Stimulated activated CD4-positive, alpha-beta T cell treated with anti-CD3 and anti-CD28 coated beads, Interleukin-1b, Interleukin-23, amount 100 ng/mL, for 48 hours (primary cell): ENCODE measurements around the gene CDKN2AIP.
"Not testable (repeated sequence)": the region's sequence is repeated elsewhere in the genome, so short reads cannot be mapped to it uniquely, and the experiment has no call there.

Experiments used
- DNase-seq: peaks from one replicate; pipeline ENCODE4 v3.0.0-alpha.2; 2020

Gene CDKN2AIP

DNA sequence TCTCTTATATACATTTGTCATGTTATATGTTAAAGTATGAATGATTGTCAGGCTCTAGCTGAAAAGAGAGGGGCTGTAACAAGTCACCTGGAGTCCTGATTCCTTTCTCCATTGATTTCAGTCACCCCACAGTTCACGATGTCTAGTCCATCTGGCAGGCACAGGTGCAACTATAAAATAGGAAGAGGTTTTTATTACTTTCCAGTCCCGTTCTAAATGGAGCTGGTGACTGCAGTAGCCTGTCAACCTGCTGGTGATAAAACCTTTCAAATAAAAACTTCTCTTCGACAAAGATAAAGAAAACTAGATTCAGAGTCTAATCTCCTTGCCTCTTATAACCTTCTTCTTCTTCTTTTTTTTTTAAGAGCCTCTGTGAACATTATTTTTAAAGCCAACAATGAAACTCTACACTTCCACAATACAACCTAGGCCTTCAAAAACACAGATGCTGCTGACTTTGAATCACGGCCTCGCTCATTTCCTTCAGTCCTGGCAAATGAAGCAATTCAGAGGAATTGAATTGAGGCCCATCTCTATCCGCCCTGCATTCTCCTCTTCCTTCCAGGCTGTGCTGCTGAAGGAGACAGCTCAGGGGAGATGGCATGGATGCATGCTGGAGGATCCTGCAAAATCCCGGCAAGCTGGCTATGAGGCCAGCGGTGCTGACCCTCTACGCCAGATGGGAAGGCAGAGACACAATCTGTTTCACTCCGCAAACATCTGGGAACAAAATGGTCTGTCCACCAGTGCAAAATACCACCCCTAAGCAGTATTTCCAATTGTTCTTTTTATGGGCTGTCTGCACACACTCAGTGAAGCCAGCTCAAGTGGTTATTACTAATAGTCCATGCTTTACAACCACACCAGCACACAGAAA is 27.3 kb upstream of the CDKN2AIP start:
- DNase-seq, result no peak

DNA sequence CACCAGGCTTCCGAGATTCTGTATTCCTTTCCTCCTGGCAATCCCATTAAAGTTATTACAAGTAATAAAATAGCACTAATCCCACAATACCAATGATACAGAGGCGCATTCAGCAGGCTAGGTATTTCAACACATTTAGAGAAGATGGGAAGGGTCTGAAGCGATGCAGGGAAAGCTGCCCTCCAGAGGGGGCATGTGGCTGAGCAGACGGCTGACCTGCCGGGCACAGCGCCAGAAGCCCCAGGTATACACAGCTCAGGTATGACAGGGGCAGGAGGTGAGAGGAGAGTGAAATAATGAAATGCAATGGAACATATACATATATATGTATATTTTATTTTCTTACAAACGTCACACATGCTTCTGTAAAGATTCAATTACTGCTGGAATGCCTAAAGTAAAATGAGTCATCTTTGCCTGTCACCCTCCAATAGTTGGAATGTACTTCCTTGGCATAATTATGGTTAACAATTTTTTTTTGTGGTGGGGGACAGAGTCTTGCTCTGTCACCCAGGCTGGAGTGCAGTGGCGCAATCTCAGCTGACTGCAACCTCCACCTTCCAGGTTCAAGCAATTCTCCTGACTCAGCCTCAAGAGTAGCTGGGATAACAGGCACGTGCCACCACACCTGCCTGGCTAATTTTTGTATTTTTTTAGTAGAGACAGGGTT is 21.3 kb upstream of the CDKN2AIP start:
- no peak for DNase-seq

DNA sequence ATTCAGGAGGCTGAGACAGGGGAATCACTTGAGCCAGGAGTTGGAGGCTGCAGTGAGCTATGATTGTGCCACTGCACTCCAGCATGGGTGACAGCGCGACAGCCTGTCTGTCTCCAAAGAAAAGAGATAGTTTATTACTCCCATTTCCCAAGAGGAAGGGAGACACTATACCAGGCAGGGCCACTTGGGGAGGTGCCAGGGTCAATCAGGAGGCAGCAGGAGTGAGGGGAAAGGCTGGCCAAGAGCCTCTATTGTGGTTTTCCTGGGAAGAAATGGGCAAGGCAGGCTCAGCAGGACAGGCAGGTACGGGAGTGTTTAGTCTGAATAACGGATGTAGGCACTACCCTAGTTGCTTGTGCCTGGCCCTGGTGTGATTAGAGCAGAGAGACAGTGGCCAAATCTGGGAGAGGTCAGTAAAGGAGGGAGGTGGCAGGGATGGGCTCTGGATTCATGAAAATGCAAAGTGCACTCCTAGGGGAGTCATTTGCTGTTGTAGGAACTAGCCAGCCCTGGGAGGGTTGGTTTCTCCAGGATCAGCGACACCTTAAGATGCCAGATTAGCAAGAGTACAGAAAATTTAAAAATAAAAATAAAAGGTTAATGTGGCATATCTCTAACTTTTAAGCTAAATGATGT is 20.2 kb upstream of the CDKN2AIP start:
- no peak for DNase-seq

DNA sequence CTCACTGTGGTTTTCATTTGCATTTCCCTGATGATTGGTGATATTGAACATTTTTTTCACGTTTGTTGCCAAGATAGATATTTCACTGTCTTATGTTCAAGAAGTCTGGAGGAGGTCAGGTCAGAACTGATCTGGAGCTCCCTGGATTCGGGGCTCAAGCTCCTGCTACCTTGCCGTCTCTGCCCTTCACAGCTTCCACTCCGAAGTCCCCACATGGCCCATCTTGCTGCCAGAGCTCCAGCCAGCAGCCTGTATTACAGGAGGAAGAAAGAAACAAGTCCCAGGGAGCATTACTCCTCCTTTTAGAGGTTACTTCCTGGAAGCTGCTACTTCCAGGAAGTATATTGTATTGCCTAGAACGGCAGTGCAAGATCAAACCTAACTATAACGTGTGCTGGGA is 17.9 kb upstream of the CDKN2AIP start:
- DNase-seq, result no peak

DNA sequence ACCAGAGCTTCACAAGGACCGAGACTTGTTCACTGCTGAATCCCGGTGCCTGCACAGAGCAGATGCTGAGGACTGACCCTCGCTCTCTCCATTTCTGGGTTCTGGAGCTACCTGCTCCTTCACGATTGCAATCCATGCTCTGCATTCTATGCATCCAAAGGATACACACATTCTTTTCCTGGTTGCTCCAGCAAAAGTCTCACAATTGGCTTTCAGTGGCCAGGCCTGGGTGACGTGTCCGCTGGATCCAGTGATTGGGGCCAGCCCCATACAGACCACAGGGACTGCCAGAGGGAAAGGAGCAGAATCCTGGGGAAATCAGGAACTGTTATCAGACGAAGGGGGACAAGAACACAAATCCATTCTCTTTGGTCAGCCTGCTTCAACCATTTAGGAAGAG is 14.9 kb upstream of the CDKN2AIP start:
- DNase-seq, result no peak

DNA sequence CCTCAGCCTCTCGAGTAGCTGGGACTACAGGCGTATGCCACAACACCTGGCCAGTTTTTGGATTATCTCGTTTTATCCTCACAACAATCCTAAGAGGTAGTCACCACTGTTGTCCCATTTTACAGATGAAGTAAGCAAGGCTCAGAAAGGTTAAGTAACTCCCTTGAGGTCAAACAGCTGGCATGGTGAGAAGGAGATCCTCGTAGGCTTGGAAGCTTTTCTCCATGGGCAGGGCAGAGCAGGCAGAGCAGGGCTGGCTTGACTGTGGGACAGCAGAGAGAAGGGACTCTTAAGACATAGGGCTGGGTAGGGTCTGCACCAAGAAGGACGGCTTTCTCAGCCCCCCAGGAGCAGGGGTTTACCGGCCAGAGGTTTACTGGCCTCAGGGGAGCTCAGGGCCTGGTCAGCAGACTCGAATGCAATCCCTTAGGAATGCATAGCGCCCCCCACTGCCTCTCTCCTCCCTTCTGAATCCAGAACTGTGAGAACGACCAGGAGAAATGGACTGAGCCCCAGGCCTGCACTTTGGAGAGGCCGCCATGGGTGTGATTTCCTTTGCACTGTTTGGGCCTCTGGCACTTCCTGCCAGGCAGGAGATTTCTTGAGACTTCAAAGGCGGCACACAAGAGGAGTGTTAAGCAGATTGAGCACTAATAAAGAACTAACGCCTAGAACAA is 14.0 kb upstream of the CDKN2AIP start:
- DNase-seq, result no peak

DNA sequence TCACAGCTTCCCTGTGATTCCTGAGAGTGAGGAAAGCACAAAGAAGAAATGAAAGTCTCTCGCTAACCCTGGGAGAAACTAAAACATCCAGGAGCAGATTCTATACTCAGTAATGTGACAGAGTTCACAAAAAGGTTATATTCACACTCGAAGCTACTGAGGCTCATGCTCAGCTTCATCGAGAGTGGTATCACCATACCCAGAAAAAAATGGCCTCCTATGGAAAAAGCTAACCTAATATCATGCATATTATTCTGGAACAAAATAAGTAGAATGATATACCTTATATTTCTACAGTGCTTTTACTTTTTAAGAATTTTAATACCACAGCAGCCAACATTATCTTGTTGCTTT is 13.5 kb upstream of the CDKN2AIP start:
- no peak for DNase-seq

DNA sequence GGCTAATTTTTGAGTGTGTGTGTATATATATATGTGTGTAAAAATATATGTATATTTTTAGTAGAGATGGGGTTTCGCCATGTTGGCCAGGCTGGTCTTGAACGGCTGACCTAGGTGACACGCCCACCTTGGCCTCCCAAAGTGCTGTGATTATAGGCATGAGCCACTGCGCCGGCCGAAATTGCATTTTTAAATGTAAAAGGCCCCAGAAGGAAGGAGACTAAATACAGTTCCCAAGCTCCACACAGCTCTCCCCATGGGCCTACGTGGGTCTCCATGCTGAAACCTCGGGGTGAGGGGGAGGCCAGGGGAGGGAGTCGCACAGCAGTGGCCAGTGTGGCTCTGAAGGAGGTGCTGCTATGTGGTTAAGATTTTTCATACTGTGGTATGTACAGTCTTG is 12.8 kb upstream of the CDKN2AIP start:
- DNase-seq, result no peak

DNA sequence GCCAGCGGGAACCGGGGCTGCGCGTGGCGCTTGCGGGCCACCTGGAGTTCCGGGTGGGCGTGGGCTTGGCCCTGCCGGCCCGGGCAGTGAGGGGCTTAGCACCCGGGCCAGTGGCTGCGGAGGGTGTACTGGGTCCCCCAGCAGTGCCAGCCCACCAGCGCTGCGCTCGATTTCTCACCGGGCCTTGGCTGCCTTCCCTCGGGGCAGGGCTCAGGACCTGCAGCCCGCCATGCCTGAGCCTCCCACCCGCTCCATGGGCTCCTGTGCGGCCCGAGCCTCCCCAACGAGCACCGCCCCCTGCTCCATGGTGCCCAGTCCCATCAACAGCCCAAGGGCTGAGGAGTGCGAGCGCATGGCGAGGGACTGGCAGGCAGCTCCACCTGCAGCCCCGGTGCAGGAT is 11.3 kb upstream of the CDKN2AIP start:
- not testable (repeated sequence) for DNase-seq

DNA sequence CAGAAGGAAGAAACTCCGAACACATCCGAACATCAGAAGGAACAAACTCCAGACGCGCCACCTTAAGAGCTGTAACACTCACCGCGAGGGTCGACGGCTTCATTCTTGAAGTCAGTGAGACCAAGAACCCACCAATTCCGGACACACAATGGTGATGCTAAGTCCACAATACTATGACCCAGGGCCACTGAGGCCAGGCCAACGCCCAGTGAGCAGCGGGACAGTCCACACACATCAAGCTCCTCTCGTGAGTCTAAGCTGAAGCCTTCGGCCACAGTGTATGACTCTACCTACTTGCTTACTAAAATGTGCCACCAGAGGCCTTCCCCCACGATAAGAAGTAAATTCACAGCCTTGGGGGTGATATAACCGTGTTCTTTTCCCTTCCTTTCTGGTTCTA is 10.2 kb upstream of the CDKN2AIP start:
- no peak for DNase-seq

DNA sequence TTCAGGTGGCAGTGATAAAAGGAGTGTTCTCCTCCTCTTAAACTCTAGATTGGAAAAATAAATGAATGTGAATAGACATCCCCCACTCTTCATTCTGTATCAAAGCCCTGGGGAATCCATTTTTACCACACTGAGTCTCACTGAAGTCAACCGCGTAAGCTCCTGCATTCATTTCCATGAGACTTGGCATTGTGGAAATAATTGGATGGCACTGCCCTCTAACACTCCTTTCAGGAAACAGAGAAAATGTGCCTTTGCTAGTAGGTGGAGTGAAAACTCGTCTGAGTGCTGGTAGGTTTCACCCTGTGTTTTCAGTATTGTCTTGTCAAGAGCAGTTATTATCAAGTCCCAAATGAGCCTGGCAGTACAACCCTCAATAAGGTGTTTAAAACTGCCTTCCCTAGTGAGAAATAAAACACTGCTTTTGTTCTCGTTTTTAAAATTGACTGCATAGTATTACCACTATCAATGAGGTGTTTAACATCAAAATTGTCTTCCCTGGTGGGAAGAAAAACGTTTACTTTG is 9.7 kb upstream of the CDKN2AIP start:
- DNase-seq, result no peak

DNA sequence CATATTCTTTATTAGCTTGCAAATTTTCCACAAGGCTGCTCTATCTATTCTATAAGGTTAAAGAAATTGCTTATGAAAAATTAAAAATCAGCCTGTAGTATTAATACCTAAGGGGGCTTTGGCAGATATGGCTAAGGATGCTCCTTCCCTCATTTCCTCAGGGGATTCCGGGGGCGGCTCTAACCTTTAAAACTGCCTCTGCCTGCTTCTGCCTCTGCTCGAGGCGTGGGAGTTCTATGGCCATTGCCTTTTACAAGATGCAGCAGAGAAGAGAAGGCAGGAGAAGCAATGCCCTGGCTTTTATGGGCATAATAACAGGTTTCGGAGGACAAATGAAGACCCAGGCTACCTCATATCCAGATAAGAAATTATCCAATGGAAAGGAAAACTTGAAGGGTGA is 8.6 kb upstream of the CDKN2AIP start:
- no peak for DNase-seq

DNA sequence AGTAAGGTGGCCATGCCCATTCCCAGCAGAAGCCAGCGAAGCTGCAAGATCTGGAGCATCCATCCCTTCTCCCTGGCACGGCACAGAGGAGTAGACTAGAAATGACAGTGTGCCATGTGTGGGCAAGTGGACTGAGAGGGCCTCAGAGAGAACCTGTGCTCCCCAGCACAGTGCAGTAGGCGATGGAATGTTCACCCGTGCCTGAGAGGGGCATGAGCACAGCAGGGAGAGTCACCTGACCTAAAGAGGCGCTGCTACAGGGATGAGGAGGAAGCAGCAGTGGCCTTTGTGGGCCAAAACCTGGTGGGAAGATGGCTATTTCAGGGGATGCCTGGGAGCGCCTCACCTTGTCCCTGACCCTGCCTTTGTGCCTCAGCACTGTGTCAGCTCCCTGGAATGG is 8.0 kb upstream of the CDKN2AIP start:
- no peak for DNase-seq

DNA sequence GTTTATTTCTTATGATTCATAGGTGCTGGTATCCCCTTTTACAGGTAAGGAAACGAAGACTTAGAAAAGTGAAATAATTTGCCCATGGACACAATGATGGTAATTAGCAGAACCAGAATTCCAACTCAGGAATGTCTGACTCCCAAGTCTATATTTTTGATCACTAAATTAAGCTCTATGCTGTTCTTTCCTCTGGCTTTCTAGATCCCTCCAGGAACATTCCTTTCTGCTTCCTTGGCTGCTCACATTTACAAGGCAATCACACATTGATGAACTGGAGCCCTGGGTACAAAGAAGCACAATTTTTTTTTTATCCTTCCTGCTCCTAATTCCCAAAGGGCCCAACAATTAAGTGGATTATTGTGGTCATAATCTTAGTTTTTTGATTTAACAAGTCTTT is 7.0 kb upstream of the CDKN2AIP start:
- DNase-seq, result no peak

DNA sequence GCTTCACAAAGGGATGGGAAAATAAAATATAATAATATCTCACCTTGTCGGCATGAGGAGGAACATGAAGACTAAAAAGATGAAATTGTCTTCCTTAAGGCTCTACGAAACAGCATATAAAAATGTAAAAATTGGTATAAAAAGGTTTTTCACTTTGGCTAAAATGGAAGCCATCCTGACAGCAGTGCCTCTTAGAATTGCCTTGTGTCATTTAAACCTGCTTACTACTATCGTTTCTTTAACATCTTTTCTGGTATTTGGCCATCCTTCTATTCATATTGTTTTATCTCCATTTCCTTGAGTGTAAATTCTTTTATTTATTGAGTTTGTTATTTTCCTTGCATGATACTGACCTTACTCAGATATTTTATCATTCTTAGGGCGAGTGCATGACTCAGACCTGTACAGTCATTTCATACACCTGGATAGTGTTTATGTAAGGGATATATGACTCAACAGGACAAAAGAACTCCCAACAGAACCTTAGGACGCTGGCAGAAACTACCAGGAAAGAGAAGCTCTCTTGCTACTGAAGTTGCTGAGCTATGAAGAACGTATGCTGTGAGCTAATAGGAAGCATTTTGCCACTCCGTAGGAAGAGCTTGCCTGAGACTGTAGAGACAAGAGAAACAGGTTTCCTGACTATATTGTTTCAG is 5.8 kb upstream of the CDKN2AIP start:
- DNase-seq, result no peak

DNA sequence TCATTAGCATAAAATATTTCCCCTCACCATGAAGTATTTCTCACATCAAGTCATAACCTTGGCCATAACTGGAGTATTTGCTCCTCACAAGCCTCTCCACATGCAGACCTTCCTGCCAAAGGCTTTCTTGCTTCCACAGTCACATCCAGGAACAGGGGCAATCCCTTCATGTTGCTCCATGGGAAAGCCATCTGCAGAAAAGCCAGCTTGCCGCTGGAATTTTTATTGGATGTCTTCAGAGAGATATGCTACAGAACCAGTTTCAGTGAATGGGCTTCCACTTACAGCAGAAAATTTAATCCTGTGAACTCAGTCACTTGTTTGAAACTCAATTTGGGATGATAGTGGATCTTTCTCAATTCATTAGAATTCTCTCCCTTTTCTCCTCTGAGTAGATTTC is 3.2 kb upstream of the CDKN2AIP start:
- no peak for DNase-seq

DNA sequence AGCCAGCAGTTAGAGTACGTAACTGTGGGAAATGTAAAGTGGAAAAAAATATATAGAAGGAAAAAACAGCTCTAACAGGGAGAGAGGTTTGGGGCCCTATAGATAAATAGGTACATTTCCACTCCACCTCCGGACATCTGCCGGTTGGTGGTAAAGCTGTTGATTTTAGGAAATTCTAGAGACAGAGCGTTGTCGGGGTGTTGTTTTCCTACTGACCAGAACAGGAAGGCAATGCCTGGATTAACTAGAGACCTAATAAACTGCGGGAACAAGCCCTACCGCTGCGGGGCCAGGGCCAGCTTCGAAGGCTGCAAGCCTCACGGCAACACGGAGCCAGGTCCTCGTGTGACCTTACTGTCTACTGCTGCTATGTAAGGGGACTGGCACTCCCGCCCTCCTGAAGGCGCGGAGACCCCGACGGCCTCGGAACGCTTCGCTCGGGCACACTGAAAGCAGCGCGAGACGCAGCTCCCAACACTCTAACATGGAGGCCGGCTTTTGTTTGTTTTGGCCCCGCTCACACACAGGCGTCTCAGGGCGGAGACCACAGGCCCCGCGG is 702 bp upstream of the CDKN2AIP start:
- peak; percentile 42 for DNase-seq

DNA sequence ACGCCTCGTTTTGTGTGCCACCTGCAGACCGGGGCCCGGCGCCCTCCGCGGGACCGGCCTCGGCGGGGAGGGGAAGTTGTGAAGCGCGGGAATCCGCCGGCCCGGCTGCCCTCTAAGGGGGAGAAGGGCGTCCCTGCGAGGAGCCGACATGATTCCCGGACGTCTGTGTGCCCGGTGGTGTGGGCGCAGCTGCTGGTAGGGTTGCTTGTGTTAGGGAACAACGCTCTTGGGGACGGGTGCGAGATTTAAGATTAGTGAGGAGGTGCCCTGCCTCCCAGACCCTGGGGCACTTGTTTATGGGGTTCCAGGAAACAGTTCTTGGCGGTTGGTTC is 627 bp downstream of the CDKN2AIP start:
- DNase-seq, result no peak

DNA sequence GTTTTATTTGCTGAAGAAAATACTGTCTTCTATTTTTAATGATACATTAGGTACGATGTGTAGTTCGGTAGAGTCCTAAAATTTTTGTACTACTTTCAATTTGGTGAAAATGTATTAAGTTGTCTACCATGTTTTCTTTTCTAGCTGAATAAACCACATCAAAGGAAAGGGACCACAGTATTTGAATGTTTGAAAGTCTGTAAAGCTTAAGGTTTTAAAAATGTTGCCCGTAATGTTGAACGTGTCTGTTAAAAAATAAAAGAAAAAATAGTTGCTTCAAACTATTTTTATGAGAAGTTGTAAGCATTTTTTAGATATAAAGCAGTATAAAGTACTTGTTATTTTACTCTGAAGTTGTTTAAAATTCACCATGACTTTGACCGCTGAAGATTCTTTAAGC is 3.2 kb downstream of the CDKN2AIP start:
- no peak for DNase-seq

DNA sequence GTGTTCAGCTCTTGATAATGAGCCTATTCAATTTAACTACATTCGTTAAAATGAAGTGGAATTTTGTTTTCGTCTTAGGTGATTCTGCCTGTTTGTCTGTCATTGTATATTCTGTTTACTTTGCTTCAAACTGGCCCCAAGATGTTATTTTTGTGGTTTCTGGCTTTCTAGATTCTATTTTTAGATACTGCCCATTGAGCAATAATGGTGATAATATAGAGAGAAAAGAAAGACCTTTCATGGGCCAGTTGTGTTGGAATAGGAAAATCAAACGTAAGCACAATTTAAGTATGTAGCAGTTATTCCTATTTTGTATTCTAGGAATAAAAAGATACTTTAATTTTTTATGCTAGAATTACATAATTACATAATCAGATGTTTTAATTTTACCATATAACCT is 4.0 kb downstream of the CDKN2AIP start:
- DNase-seq, result no peak

DNA sequence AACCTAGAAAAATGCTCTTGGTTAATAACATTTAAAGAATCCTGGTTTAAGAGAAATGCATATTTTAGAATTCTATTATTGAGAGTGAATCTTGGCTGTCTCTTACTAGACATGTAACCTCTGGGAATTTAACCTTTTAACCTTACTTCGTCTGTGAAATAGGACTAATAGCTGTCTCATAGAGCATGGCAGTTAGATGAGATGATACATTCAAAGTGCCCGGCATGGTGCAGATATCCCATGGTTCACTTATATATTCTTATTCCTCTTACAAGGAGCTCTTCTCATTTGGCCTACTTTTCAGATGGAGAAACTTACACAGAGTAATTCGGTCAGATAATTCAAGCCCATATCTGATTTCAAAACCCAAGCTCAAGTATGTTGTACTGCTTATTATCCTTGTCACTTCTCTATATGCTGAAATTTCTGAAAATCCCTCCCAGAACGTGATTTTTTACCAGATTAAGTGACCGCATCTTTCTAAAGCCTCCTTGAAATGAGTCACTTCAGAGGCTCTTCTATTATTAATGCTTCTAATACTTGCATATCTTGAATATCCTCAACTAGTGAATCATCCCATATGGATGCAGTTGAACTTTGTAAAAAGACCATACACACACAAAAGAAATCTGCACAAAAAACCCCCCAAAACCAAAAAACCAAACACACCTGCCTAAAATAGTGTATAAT is 4.9 kb downstream of the CDKN2AIP start:
- no peak for DNase-seq

DNA sequence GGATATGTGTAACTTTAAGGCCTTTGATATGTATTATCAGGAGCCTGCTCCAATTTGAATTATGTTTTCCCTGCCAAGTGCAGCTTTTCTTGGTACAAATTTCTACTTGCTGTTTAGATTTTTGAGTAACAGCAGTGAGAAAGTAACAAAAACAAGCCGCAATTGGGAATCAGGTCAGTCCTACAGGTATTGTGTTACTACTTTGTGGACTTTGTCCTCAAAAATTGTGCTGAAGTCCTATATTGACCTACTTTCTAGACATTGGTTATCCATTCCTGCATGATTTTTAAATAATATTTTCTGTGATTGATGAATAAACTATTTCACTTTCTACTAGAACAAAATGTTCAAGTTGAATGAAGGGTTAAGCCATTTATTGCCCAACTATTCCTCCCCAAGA is 5.7 kb downstream of the CDKN2AIP start:
- DNase-seq, result no peak
